ENCODE results near the gene CTIF.

The CTIF gene

GRCh38 chr18:48602759-48603390 is 64.0 kb downstream of the CTIF start:
- no peak for DNase-seq (ENCODE audit: low read depth in 2 of 2)

DNA sequence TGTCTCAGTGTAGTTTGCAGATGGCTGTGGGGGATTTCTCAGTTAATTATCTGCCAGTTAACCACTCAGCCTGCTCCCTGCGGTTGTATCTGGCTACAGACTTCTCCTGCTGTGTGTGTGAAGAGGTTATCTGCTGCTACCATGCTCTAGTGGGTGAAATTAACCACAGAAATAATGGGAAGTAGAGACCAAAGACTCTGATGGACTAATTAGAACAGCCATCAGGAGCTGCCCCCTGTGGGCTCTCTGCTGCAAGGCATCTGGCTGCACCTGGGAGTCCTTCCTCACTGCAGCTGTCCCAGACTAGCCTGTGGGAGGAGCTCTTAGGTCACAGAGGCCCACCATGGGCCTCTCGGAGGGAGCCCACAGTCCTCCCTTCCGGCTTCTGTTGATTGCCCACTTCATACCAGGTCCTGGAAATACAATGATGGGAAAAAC is 66.6 kb downstream of the CTIF start:
- DNase-seq (ENCODE audit: low read depth in 2 of 2), result no peak

DNA sequence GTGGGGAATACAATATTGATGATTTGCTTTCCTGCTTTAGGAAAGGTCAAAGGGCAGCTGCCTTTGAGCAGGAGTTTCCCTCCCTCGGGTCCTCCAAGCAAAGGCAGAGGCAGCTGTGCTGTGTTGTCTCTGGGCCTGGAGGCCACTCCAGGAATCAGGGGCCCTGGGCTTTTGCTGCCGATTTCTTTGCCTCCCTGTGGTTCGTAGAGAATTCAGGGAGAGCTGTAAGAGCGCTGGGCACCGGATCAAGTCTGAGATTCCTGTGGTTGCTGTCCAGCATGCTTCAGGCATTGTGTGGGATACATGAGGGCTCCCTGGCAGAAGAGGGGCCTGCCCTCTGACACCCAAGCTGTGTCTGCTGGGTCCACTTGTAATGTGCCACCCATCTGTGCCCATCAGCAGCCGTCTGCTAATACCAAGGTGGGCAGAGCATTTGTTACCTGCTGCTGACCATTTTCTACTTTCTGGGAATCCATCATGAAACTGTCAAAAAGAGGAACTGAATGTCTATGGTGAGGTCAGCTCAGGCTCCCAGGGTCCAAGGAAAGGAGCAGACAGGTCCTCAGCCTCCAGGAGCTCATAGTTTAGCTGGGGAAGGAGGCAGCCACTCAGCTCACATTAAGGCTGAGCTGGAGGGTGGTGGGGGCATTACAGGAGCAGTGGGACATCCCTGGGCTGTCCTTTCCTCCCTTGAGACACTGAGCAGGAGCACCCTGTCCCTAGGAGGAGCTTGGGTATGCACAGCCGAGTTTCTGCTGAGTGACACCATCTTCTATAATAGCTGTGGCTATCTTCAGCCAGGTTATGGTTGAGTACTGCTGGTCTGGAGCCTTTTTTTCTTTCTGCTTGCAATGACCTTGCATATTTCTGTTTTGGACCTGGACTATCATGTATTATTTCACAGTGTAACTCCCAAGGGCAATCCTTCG is 68.5 kb downstream of the CTIF start:
- no peak for DNase-seq (ENCODE audit: low read depth in 2 of 2)

DNA sequence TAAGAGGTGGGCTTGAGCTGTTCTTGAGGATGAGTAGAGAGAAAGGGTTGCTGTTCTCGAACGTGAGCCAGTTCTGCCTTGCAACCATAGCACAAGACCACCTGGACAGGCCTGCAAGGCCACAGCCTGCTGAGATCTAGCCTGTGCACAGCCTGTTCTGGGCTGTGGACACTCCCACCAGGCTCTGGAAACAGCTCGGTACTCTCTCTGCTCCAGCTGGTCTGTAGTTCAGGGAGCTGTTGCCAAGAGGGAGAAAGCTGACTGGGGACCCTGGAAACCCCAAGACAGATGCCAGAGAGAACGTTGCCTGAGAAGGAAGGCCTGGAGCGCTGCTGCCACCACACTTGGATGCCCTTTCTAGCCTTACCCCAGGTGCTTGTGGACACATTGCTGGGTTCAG is 69.8 kb downstream of the CTIF start:
- DNase-seq (ENCODE audit: low read depth in 2 of 2), result no peak

- DNase-seq (ENCODE audit: low read depth in 2 of 2), result no peak
Observed at GRCh38 chr18:48609114-48609513, 70.3 kb downstream of the CTIF start.

GRCh38 chr18:48609820-48610815 is 71.3 kb downstream of the CTIF start:
- no peak for DNase-seq (ENCODE audit: low read depth in 2 of 2)

- DNase-seq (ENCODE audit: low read depth in 2 of 2), result no peak
Observed at GRCh38 chr18:48611203-48611602, 72.4 kb downstream of the CTIF start.

DNA sequence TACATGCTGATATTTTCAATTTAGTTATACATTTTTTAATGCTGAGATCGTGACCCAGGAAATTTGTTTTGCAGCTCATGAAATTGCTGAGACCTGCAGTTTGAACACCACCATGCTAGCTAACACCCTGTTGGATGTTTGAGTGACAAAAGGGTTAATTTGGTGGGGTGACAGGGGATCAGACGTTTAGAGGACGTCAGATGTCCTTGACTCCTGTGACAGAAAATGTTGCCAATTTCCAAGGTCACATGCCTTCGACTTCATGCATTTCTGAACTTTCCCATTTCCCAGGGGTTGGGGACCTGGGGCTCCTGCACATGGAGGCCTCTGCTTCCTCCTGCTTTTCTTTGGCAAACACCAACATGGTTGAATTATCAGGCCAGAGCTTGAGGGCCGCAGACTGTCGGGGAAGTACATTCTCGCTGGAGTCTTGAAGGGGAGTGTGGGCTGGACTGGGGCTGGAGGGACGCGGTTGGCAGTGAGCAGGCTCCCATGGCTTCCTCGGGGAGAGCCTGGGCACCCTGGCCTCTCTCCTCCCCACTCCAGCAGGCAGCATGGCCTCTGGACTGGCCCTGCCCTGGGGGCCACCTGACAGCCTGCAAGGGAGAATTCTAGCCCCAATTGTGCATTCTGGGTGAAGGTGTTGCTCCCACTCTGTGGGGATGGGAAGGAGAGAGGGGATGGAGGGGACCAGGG is 73.1 kb downstream of the CTIF start:
- DNase-seq (ENCODE audit: low read depth in 2 of 2), result no peak

GRCh38 chr18:48612511-48612910 is 73.7 kb downstream of the CTIF start:
- DNase-seq (ENCODE audit: low read depth in 2 of 2), result no peak

GRCh38 chr18:48612917-48613316 is 74.1 kb downstream of the CTIF start:
- DNase-seq (ENCODE audit: low read depth in 2 of 2), result no peak

DNA sequence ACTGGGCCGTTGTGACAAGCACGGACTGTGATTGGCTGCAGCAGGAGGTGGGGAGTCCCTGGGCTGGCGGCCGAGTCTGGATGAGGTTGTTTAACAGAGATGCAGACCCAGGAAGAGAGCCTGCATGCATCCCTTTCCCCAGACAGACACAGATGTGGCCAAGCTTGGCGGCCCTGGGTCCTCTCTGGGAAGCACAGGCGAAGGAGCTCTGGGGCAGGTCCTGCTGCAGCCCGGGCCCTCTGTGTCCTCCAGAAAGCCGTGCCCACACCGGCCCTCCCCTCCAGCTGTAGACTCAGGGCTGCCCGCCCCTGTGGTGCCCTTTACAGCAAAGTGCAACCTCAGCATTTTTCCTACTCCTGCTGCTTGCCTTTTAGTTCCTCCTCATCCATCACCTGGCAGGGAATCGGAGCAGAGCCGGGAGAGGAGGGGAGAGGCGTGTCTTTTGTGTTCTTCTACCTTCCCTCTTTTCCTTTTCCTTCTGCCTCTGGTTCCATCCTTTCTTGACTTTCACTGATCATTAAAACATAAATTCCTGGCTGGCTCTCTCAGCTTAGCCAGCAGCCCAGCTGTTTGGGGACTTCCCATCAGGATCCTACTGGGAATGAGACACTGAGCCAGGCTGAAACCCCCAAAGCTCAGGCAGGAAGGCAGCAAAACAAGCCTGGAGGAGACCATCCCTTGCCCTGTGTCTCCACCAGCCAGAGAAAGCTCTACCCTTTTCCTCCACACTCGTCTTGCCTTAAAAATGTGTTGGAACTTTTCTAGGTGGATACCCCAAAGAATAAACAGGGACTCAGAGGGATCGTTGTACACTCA is 75.0 kb downstream of the CTIF start:
- no peak for DNase-seq (ENCODE audit: low read depth in 2 of 2)

DNA sequence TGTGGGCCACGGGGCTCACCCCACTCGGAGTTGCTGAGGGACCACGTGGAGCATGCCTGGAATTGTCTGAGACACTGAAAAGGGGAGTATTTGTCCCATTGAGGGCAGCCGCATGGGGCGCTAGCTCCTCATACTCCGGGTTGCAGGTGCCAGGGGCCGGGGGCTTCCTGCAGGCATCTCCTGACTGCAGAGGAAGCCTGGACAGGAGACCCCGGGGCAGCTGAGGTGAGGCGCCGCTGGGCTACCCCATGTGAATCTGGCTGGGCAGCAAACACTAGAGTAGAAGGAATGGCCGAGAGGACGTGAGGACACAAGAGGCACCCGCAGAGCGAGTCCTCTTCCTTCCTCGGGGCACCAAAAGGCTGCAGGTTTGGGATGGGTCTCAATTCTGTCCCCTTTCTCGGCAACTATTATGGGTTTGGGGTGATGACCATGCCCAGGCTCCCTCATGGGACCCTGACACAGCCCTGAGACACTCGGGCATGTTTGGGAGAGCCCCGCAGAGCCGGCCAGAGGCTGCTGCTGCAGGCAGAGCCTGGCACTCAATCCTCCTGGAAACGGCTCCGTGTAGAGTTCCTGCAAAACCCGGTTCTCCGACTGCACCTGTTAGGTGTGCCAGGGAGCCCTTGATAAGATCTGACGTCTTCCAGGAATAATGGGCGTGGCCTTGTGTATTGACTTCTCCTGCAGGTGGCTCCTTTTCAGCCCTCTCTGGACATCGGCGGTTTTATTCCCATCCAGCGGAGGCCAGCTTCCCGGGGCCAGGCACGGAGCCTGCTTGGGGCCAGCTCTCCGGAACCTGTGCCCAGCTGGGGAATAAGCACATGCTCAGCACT is 77.0 kb downstream of the CTIF start:
- DNase-seq (ENCODE audit: low read depth in 2 of 2), result no peak

DNA sequence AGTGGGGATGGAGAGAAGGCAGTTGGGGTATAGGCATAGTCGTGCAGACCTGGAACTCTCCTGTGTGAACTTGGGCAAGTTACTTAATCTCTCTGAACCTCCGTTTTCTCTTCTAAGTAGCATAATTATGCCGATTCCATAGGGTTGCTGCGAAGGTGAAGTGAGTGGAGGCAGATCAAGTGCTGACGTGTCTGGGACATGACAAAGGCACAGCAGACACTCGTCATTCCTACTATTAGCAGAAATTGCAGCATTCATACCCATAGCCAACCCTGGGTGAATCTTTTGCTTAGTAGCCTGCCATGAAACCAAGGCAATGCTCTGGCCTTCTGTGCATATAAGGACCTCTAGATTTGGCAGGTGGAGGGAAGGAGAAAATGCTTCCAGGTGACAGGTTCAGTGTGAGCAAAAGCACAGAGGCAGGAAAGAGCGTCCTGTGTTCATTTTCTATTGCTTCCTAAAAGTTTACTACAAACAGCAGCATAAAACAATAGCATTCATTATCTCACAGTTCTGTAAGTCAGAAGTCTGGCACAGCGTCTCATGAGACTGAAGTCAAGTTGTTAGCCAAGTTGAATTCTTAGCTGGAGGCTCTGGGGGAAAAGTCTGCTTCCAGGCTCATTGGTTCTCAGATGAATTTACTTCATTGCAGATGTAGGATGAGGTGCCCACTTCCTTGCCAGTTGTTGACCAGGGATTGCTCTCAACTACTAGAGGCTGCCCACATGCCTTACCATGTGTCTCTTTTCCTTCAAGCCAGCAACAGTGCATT is 77.8 kb downstream of the CTIF start:
- no peak for DNase-seq (ENCODE audit: low read depth in 2 of 2)

- no peak for DNase-seq (ENCODE audit: low read depth in 2 of 2)
Observed at GRCh38 chr18:48617844-48618497, 79.1 kb downstream of the CTIF start.

DNA sequence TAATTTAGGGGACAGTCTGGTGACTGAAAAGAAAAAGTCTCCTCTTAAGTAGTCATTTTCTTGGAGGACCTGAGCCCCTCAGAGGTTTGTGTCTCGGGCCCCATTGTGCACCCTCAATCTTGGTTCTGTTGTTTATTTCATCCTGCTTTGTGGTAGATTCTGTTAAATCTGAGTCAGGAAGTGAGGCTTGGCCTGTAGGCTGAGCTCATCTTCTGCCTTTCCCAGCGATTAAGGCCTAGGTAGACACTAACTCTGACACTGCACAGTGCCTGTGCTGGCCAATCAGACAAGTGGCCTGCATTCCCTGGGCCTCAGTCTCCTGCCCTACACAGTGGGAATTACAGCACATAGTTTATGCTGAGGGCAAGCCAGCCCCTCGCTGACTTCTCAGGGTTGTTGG is 80.2 kb downstream of the CTIF start:
- no peak for DNase-seq (ENCODE audit: low read depth in 2 of 2)

DNA sequence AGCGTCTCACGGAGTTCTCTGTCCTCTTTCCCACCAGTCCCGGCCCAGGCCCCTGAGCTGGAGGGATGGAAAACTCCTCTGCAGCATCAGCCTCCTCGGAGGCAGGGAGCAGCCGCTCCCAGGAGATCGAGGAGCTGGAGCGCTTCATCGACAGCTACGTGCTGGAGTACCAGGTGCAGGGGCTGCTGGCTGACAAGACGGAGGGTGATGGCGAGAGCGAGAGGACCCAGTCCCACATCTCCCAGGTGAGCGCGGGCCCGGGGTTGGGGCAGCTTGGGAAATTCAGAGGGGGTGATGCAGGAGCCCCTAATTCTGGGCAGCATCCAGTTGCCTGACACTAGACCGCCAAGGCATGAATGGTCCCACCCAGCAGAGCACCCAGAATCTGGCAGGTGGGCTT is 80.7 kb downstream of the CTIF start:
- no peak for DNase-seq (ENCODE audit: low read depth in 2 of 2)

DNA sequence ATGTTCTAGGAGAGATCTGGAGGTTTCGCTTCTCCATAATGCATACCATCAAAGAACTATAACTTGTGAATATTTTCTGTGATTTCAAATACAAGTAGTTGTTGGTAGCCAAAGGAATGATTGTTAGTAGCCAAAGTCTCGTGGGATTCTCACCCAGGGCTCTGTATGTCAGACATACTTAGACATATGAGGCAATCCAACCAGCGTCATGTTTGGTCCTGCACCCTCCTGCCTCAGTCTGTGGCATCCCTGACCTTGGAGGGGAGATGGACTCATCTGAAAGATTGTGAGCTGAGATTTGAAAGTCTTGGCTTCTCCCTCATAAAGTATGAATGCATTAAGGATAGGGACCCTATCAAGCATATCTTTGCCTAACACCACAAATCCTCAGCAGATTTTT is 81.2 kb downstream of the CTIF start:
- DNase-seq (ENCODE audit: low read depth in 2 of 2), result no peak

DNA sequence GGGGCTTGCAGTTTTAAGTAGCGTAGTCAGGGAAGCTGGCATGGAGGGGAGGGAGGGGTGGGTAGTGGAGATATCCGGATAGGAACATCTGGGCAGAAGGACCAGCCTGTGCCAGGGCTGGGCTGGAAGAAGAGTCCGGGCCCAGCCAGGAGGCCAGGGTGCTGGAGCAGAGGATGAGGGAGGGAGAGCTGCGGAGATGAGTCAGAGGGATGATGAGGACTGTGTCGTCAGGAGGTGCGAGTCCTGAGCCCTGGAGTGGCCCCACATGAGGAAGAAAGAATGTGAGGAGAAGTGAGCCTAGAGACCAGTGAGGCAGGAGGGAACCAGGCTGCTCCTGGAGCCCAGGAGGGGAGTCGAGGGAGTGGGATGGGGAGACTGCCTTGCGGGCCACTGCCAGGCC is 82.4 kb downstream of the CTIF start:
- DNase-seq (ENCODE audit: low read depth in 2 of 2), result no peak
